Hepatocyte (in vitro differentiated cells): Measurements from ENCODE around the gene SRRM2. TPM values are rescaled to one million over a fixed set of nuclear protein-coding genes. Genes with fewer than 3 reads are reported as not detected.

ENCODE experiments used
- DNase-seq: peaks from one replicate; pipeline ENCODE4 v3.0.0-alpha.2; 2016; ENCODE audit warnings: low spot score
- H2AFZ ChIP-seq: fragments of 200-600 bp; sonication (generic); 2 replicates; pipeline ENCODE4 v1.6.0; 2016; ENCODE audit warnings: antibody characterized with exemption, mild to moderate bottlenecking
- H3K27ac ChIP-seq: fragments of 200-600 bp; sonication (generic); 2 replicates; pipeline ENCODE4 v1.5.1; 2016; ENCODE audit warnings: mild to moderate bottlenecking
- H3K27me3 ChIP-seq: fragments of 200-600 bp; sonication (generic); 2 replicates; pipeline ENCODE4 v1.6.1; 2016
- H3K36me3 ChIP-seq: fragments of 200-600 bp; sonication (generic); replicated peaks from 2 replicates; pipeline ENCODE4 v1.5.1; 2016; ENCODE audit warnings: low read depth; ENCODE audit not compliant: insufficient read depth
- H3K4me1 ChIP-seq: fragments of 200-600 bp; sonication (generic); 2 replicates; pipeline ENCODE4 v1.5.1; 2016; ENCODE audit warnings: mild to moderate bottlenecking, moderate library complexity; ENCODE audit not compliant: insufficient read depth
- H3K4me2 ChIP-seq: fragments of 200-600 bp; sonication (generic); 2 replicates; pipeline ENCODE4 v1.6.0; 2016
- H3K4me3 ChIP-seq: fragments of 200-600 bp; sonication (generic); 2 replicates; pipeline ENCODE4 v1.5.1; 2016; ENCODE audit warnings: mild to moderate bottlenecking
- H3K79me2 ChIP-seq: fragments of 200-600 bp; sonication (generic); 2 replicates; pipeline ENCODE4 v1.6.0; 2017; ENCODE audit warnings: mild to moderate bottlenecking
- H3K9me2 ChIP-seq: fragments of 200-600 bp; sonication (generic); replicated peaks from 2 replicates; pipeline ENCODE4 v1.6.0; 2017; ENCODE audit warnings: mild to moderate bottlenecking; ENCODE audit not compliant: insufficient read depth
- H3K9me3 ChIP-seq: fragments of 200-600 bp; sonication (generic); 2 replicates; pipeline ENCODE4 v1.5.1; 2016; ENCODE audit warnings: low read depth, mild to moderate bottlenecking
- H4K20me1 ChIP-seq: fragments of 200-600 bp; sonication (generic); 2 replicates; pipeline ENCODE4 v1.6.0; 2016; ENCODE audit warnings: mild to moderate bottlenecking; ENCODE audit not compliant: insufficient read depth, poor library complexity, severe bottlenecking
- EZH2 ChIP-seq: fragments of 200-600 bp; sonication (generic); IDR thresholded peaks from 2 replicates; pipeline ENCODE4 v1.6.1; 2016; ENCODE audit warnings: antibody characterized with exemption, mild to moderate bottlenecking, borderline replicate concordance
- EZH2phosphoT487 ChIP-seq: fragments of 200-600 bp; sonication (generic); IDR thresholded peaks from one replicate; pipeline ENCODE4 v1.6.1; 2018; ENCODE audit warnings: antibody characterized with exemption, mild to moderate bottlenecking, low read depth, moderate library complexity; ENCODE audit not compliant: unreplicated experiment, severe bottlenecking
- WGBS: methylation state at CpG from one replicate; pipeline ENCODE4 v1.1.6; 2016; ENCODE audit warnings: low lambda C conversion rate; ENCODE audit errors: missing lambda C conversion rate; 5-methylcytosine and 5-hydroxymethylcytosine counted together
- polyA plus RNA-seq: library from polyadenylated mRNA; unstranded; fragments of >200 nt; fragmentation: Nextera tagmentation; extraction: Ambion mirVana; gene quantifications from 2 replicates; pipeline ENCODE4 v1.2.1, GENCODE V29; 2016
- total RNA-seq: library from RNA; depleted of rRNA; stranded (reverse); fragments of >200 nt; gene quantifications from 2 replicates; pipeline ENCODE4 v1.2.3, GENCODE V29; 2014
- TF ChIP-seq, protein P1 (sequence below): fragments of 200-600 bp; sonication (generic); IDR thresholded peaks from 2 replicates; pipeline ENCODE4 v1.5.1; 2016; ENCODE audit warnings: antibody characterized with exemption, mild to moderate bottlenecking; ENCODE audit not compliant: poor library complexity

The SRRM2 gene
- total and polyA plus RNA-seq, 2 experiments from 2014 or later, result 142 to 403 TPM

DNA sequence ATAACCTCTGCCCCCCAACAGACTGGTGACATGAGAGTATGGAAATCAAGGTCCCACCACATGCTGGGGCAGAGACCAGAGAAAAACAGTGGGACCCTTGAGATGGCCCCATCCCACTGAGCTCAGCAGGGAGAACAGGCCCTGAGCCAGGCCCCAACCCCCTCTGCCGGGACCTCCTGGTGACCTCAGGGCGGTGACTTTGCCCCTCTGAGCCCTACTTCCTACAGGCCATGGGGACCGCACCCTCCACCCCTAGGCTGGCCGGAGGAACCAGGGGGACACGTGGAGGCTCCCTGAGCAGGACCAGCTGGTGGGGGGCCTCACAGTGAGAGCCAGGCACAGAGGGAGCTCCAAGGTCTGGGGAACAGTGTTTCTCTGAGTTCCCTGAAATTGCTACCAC, 13.8 kb upstream of the SRRM2 start:
- Histone ChIP-seq H3K27ac (no peak overlapping the region), H4K20me1 (no peaks in the 10 kb centered on the region), H3K27me3 (no peaks in the 10 kb centered on the region), H3K9me3 (no peaks in the 10 kb centered on the region), H3K36me3 (no peaks in the 10 kb centered on the region), H3K79me2 (no peaks in the 10 kb centered on the region), H3K4me1 (peaks cover 6% of the 10 kb centered on the region), H3K4me3 (no peak overlapping the region), H2AFZ (no peak overlapping the region), H3K9me2 (no peaks in the 10 kb centered on the region), H3K4me2 (no peak overlapping the region)
- TF ChIP-seq, protein P1, sequence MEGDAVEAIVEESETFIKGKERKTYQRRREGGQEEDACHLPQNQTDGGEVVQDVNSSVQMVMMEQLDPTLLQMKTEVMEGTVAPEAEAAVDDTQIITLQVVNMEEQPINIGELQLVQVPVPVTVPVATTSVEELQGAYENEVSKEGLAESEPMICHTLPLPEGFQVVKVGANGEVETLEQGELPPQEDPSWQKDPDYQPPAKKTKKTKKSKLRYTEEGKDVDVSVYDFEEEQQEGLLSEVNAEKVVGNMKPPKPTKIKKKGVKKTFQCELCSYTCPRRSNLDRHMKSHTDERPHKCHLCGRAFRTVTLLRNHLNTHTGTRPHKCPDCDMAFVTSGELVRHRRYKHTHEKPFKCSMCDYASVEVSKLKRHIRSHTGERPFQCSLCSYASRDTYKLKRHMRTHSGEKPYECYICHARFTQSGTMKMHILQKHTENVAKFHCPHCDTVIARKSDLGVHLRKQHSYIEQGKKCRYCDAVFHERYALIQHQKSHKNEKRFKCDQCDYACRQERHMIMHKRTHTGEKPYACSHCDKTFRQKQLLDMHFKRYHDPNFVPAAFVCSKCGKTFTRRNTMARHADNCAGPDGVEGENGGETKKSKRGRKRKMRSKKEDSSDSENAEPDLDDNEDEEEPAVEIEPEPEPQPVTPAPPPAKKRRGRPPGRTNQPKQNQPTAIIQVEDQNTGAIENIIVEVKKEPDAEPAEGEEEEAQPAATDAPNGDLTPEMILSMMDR, result no peak
- TF ChIP-seq EZH2 (no peak), EZH2phosphoT487 (no peak)
- WGBS, result 80% methylated on average over 5 of the region's 5 CpGs
- no peak for DNase-seq

DNA sequence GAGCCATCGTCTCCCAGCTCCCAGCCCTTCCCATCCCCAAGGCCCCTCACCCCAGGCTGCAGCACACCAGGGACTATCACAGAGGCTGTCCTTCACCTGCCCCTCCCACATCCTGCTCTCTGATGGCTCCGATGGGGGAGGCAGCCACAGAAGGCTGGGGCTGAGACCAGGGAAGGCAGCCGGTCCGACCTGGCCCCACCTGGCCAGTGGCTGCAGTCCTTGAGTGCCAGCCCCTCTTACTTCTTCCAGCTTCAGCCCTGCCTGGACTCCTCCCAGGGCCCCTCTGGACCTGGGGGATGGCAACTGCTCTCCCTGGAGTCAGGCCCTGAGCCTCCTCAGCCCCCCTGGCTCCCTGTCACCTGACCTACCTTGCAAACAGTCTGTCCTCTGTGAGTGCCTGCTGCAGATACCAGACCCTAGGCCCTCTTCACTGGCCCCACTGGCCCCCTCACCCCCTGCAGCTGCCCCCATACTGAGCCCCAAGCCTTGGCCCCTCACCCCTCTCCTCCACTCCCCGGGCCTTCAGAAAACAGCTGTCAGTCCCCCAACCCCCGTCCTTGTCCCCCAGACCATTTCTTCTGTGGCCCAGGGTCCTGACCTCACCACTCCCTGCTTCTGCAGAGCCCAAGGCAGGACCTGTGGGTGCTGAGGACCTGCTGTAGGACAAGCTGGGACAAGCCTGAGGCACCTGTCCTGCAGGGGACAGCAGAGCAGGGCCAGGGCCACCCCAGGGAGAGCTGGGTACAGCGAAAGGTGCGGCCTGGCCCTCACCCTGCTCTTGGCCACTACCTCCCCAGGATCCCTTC, 12.6 kb upstream of the SRRM2 start:
- H3K4me2 ChIP-seq, result no peak overlapping the region
- no peak for DNase-seq
- no peaks in the 10 kb centered on the region for H3K9me2 ChIP-seq
- no peaks in the 10 kb centered on the region for H3K9me3 ChIP-seq
- H4K20me1 ChIP-seq, result no peaks in the 10 kb centered on the region
- H3K4me1 ChIP-seq, result peaks cover 6% of the 10 kb centered on the region
- H3K27me3 ChIP-seq, result no peaks in the 10 kb centered on the region
- no peaks in the 10 kb centered on the region for H3K36me3 ChIP-seq
- H3K4me3 ChIP-seq, result no peak overlapping the region
- TF ChIP-seq EZH2, result no peak
- TF ChIP-seq, protein P1, result no peak
- no peak for TF ChIP-seq EZH2phosphoT487
- no peak overlapping the region for H2AFZ ChIP-seq
- 67% methylated on average over 8 of the region's 8 CpGs for WGBS
- no peaks in the 10 kb centered on the region for H3K79me2 ChIP-seq
- H3K27ac ChIP-seq, result no peak overlapping the region

DNA sequence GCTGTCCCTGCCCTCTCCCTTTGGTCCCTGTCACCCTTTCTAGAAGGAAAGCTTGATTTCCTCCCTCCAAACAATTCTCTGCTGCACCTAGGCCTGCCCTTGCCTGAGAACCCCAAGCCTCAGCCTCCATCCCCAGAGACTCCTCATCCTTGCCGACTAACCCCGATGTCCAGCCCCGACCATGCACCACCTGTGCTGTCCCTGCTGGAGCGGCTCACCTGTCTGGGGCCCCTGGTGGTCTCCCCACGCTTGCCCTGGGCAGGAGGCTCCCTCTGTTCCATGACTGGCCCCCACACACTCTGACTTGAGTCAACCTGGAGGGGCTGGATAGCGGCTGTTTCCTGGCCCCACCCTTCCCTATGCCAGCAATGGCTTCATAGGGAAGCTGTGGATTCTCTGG, 12.0 kb upstream of the SRRM2 start:
- Histone ChIP-seq H3K4me3 (no peak overlapping the region), H3K9me3 (no peaks in the 10 kb centered on the region), H3K4me2 (no peak overlapping the region), H3K9me2 (no peaks in the 10 kb centered on the region), H3K4me1 (peaks cover 6% of the 10 kb centered on the region), H3K27me3 (no peaks in the 10 kb centered on the region), H4K20me1 (no peaks in the 10 kb centered on the region), H3K79me2 (no peaks in the 10 kb centered on the region), H3K36me3 (no peaks in the 10 kb centered on the region), H3K27ac (no peak overlapping the region), H2AFZ (no peak overlapping the region)
- no peak for DNase-seq
- 97% methylated on average over 6 of the region's 6 CpGs for WGBS
- TF ChIP-seq EZH2phosphoT487 (no peak), EZH2 (no peak)
- TF ChIP-seq, protein P1, result no peak
